K562 (cell line): ENCODE results near the gene PPP6R3. TPM values are rescaled to one million over a fixed set of nuclear protein-coding genes. Genes with fewer than 3 reads are reported as not detected.

Source experiments
- ATAC-seq: fragments of 200-7000 bp; cut with Tn5 transposase; 3 replicates; pipeline ENCODE4 v1.9.1; 2020; ENCODE audit warnings: moderate library complexity
- BruUV-seq: library from RNA; stranded (reverse); fragments of 400-500 nt; replicated peaks from 2 replicates; lab custom pipeline; 2021; lab: Mats Ljungman, UMichigan
- CTCF ChIA-PET: fragments of 300-600 bp; formaldehyde crosslinking; extraction: SDS; loops from one replicate; lab custom pipeline; 2021; ENCODE audit warnings: low intra/inter-chr PET ratio; lab: Yijun Ruan, JAX
- POLR2A ChIA-PET: fragments of 300-600, 350-650 bp; sonication (Branson Sonifier 250); formaldehyde crosslinking; extraction: SDS; loops from one replicate; lab custom pipeline; 2021; ENCODE audit warnings: antibody characterized with exemption, inconsistent platforms; lab: Yijun Ruan, JAX
- DNase-seq, 4 experiments: peaks; one replicate each; pipeline versions ENCODE4 v3.0.0 to v3.0.0-alpha.2; 2011 to 2018; ENCODE audit warnings: low spot score in 3 of 4, mixed read lengths in 3 of 4; ENCODE audit errors: extremely low read depth in 1 of 4
- FAIRE-seq: peaks from 2 replicates; lab custom pipeline; 2011; peaks lifted over from hg19 to GRCh38; lab: Jason Lieb, UNC
- H2AFZ ChIP-seq: 2 replicates; pipeline ENCODE4 v1.6.0; 2011; ENCODE audit warnings: low read depth, low read length, control low read depth, inconsistent platforms
- H3K27ac ChIP-seq: fragments of 200-600 bp; 3 replicates; pipeline ENCODE4 v1.8.0; 2011; ENCODE audit warnings: low read depth, mild to moderate bottlenecking, control low read depth, inconsistent platforms, low read length, moderate library complexity, mixed read lengths; ENCODE audit errors: extremely low read depth
- H3K27me3 ChIP-seq, 2 experiments: fragments of 300-600 bp in 1 of 2; 2 replicates in 1 of 2; 3 replicates in 1 of 2; pipeline versions ENCODE4 v1.6.0 to v1.8.0; 2011; ENCODE audit warnings: inconsistent platforms in 2 of 2, low read length in 2 of 2, mild to moderate bottlenecking in 1 of 2, mixed read lengths in 1 of 2, moderate library complexity in 1 of 2; ENCODE audit not compliant: control insufficient read depth in 2 of 2, insufficient read depth in 2 of 2
- H3K36me3 ChIP-seq: fragments of 300-600 bp; 3 replicates; pipeline ENCODE4 v1.8.0; 2011; ENCODE audit warnings: mild to moderate bottlenecking, low read length, inconsistent platforms; ENCODE audit not compliant: control insufficient read depth, insufficient read depth
- H3K4me1 ChIP-seq, 2 experiments: fragments of 200-600 bp in 1 of 2; replicated peaks in 1 of 2; 2 replicates in 1 of 2; 3 replicates in 1 of 2; pipeline versions ENCODE4 v1.5.1 to v1.8.0; 2011; ENCODE audit warnings: inconsistent platforms in 2 of 2, low read length in 2 of 2, mild to moderate bottlenecking in 1 of 2, mixed read lengths in 1 of 2, moderate library complexity in 1 of 2; ENCODE audit not compliant: control insufficient read depth in 2 of 2, insufficient read depth in 2 of 2
- H3K4me2 ChIP-seq: 2 replicates; pipeline ENCODE4 v1.6.1; 2011; ENCODE audit warnings: low read length, control low read depth, inconsistent platforms, mixed read lengths; ENCODE audit not compliant: insufficient read depth
- H3K4me3 ChIP-seq: fragments of 200-600 bp; sonication (generic), shearing (Covaris generic); 2 replicates; pipeline ENCODE4 v1.5.1; 2016; ENCODE audit warnings: control low read depth, inconsistent platforms
- H3K79me2 ChIP-seq: fragments of 200-600 bp; 3 replicates; pipeline ENCODE4 v1.8.0; 2011; ENCODE audit warnings: low read length, inconsistent platforms; ENCODE audit not compliant: control insufficient read depth, insufficient read depth
- H3K9ac ChIP-seq, 2 experiments: 2 replicates each; pipeline versions ENCODE4 v1.6.0 to v1.6.1; 2011; ENCODE audit warnings: low read depth in 2 of 2, low read length in 2 of 2, control low read depth in 1 of 2, inconsistent platforms in 1 of 2, mild to moderate bottlenecking in 1 of 2, mixed read lengths in 1 of 2; ENCODE audit not compliant: insufficient read depth in 1 of 2
- H3K9me1 ChIP-seq: one replicate; pipeline ENCODE4 v1.6.0; 2011; ENCODE audit warnings: inconsistent platforms, mild to moderate bottlenecking, low read length, moderate library complexity; ENCODE audit not compliant: control insufficient read depth, insufficient read depth
- H3K9me3 ChIP-seq: replicated peaks from 2 replicates; pipeline ENCODE4 v1.5.1; 2011; ENCODE audit warnings: low read depth, low read length, inconsistent platforms; ENCODE audit not compliant: control insufficient read depth, insufficient read depth
- H4K20me1 ChIP-seq: replicated peaks from 2 replicates; pipeline ENCODE4 v1.6.1; 2011; ENCODE audit warnings: low read length, inconsistent platforms, mixed read lengths; ENCODE audit not compliant: control insufficient read depth, insufficient read depth
- BRF1 ChIP-seq: IDR thresholded peaks from 3 replicates; pipeline ENCODE4 v1.6.1; 2011; ENCODE audit warnings: borderline replicate concordance, mild to moderate bottlenecking; ENCODE audit not compliant: insufficient read length; ENCODE audit errors: extremely low read depth
- CBFA2T2 ChIP-seq: fragments of 450-650 bp; conservative IDR thresholded peaks from 2 replicates; pipeline ENCODE4 v1.6.1; 2017; ENCODE audit warnings: mild to moderate bottlenecking
- CHCHD3 ChIP-seq: fragments of 250-450 bp; sonication (Bioruptor Pico); IDR thresholded peaks from 2 replicates; pipeline ENCODE4 v2.1.2; 2022; ENCODE audit warnings: mild to moderate bottlenecking
- ERF ChIP-seq: fragments of 450-650 bp; formaldehyde crosslinking; IDR thresholded peaks from 2 replicates; pipeline ENCODE4 v1.4.0; 2020; ENCODE audit warnings: mild to moderate bottlenecking, mixed read lengths
- ESRRA ChIP-seq: fragments of 450-650 bp; IDR thresholded peaks from 2 replicates; pipeline ENCODE4 v1.6.1; 2014; ENCODE audit warnings: low read depth, mild to moderate bottlenecking, moderate library complexity, borderline replicate concordance
- HNRNPK ChIP-seq: fragments of 200-400 bp; formaldehyde crosslinking; IDR thresholded peaks from one replicate; pipeline ENCODE4 v1.6.1; 2018; ENCODE audit warnings: mild to moderate bottlenecking, low read depth, low read length; ENCODE audit not compliant: poor library complexity, severe bottlenecking
- NR1H2 ChIP-seq: sonication (generic); formaldehyde crosslinking; IDR thresholded peaks from 2 replicates; pipeline ENCODE4 v1.4.0; 2020; ENCODE audit warnings: mild to moderate bottlenecking, missing genetic modification reagents
- SMARCC2 ChIP-seq: fragments of 450-650 bp; IDR thresholded peaks from 2 replicates; pipeline ENCODE4 v1.6.1; 2017; ENCODE audit warnings: antibody characterized with exemption, moderate library complexity, mild to moderate bottlenecking, low read depth
- SUPT5H ChIP-seq: fragments of 450-650 bp; IDR thresholded peaks from 2 replicates; pipeline ENCODE4 v1.6.1; 2016
- TFAM ChIP-seq: fragments of 250-450 bp; sonication (Bioruptor Pico); conservative IDR thresholded peaks from 2 replicates; pipeline ENCODE4 v1.5.0; 2021; ENCODE audit warnings: mild to moderate bottlenecking, moderate library complexity
- ZNF217 ChIP-seq: sonication (generic); formaldehyde crosslinking; IDR thresholded peaks from 2 replicates; pipeline ENCODE4 v1.8.0; 2022; ENCODE audit warnings: mild to moderate bottlenecking, missing genetic modification reagents
- ZNF436 ChIP-seq: fragments of 250-450, 450-650 bp; sonication (Bioruptor Pico); formaldehyde crosslinking; IDR thresholded peaks from 2 replicates; pipeline ENCODE4 v1.7.0; 2020; ENCODE audit warnings: mild to moderate bottlenecking
- ZNF586 ChIP-seq: fragments of 450-650 bp; formaldehyde crosslinking; conservative IDR thresholded peaks from 2 replicates; pipeline ENCODE4 v1.4.0; 2020; ENCODE audit warnings: mild to moderate bottlenecking, moderate library complexity
- WGBS: fragments of 100-300 bp; shearing (Covaris generic); methylation state at CpG from one replicate; pipeline ENCODE4 v1.1.6; 2016; ENCODE audit warnings: low coverage, mixed read lengths; ENCODE audit not compliant: insufficient coverage; ENCODE audit errors: missing lambda C conversion rate; 5-methylcytosine and 5-hydroxymethylcytosine counted together
- in situ Hi-C: fragments of 300-500 bp; cut with MboI; formaldehyde crosslinking; loops from 4 replicates; pipeline ENCODE4 v1.15.0; 2018; ENCODE audit warnings: inconsistent platforms, mixed read lengths
- intact Hi-C: fragments of 100-400 bp; cut with micrococcal nuclease; formaldehyde crosslinking; loops from 2 replicates; pipeline ENCODE4 v1.14.2; 2022
- polyA plus RNA-seq, 8 experiments: library from polyadenylated mRNA; depleted of rRNA in 4 of 8; stranded (reverse) in 5 of 8; unstranded in 3 of 8; fragments of >200 nt; fragmentation: Nextera tagmentation in 2 of 8; fragmentation: Illumina TruSeq in 1 of 8; extraction: Ambion mirVana in 2 of 8; extraction: Trizol in 1 of 8; gene quantifications; 2 replicates each; pipeline versions ENCODE4 v1.2.1 to v1.2.3, GENCODE V29; 2011 to 2014; ENCODE audit warnings: inconsistent platforms in 1 of 8, missing spikeins in 1 of 8
- total RNA-seq, 7 experiments: library from RNA; depleted of rRNA in 6 of 7; stranded (reverse); fragments of >200 nt in 6 of 7; fragmentation: Illumina TruSeq in 2 of 7; extraction: Trizol in 2 of 7; gene quantifications; 2 replicates each; pipeline versions ENCODE4 v1.2.1 to v1.2.3, GENCODE V29; 2011 to 2021; ENCODE audit warnings: low replicate concordance in 1 of 7
- TF ChIP-seq, protein P1 (sequence below): fragments of 450-650 bp; IDR thresholded peaks from 2 replicates; pipeline ENCODE4 v1.6.1; 2016; ENCODE audit warnings: missing biosample characterization, missing genetic modification characterization
- TF ChIP-seq, protein P2 (sequence below): sonication (generic); formaldehyde crosslinking; IDR thresholded peaks from 2 replicates; pipeline ENCODE4 v1.9.0; 2022; ENCODE audit warnings: mild to moderate bottlenecking, missing genetic modification reagents
- TF ChIP-seq, protein P3 (sequence below): fragments of 450-650 bp; IDR thresholded peaks from 2 replicates; pipeline ENCODE4 v1.6.1; 2017; ENCODE audit warnings: antibody characterized with exemption

PPP6R3 gene
- total and polyA plus RNA-seq, 9 of the 15 experiments (the other 6 are each of a cell fraction or from before 2014, with no cell fraction given) = 20.3 to 117 (median 80.6) TPM

GRCh38 chr11:68581439-68581838 lies 120.9 kb downstream of the PPP6R3 start:
- CTCF ChIA-PET = no interaction called here
- POLR2A ChIA-PET = no interaction called here
- no peaks in the 10 kb centered on the region for H3K9me3 ChIP-seq
- H3K4me3 ChIP-seq = no peak overlapping the region
- no peak overlapping the region for H3K27ac ChIP-seq
- no TSS peak for BruUV-seq
- H3K4me1 ChIP-seq = no peaks in the 10 kb centered on the region; a peak in 1 of 5 replicates
- no peaks in the 10 kb centered on the region for H3K27me3 ChIP-seq
- H3K9ac ChIP-seq = no peak overlapping the region
- no peaks in the 10 kb centered on the region for H4K20me1 ChIP-seq
- in situ Hi-C loops (no loop called here), intact Hi-C loops (no loop called here)
- DNase-seq (no peak), FAIRE-seq (no peak), ATAC-seq (no peak)
- no peak overlapping the region for H2AFZ ChIP-seq
- H3K4me2 ChIP-seq = no peak overlapping the region
- peaks cover 5% of the 10 kb centered on the region for H3K9me1 ChIP-seq
- TF ChIP-seq CHCHD3 (no peak), ZNF586 (no peak), BRF1 (no peak), CBFA2T2 (no peak), ZNF217 (CRISPR knock-in tag) (no peak), HNRNPK (no peak), SUPT5H (no peak), TFAM (CRISPR knock-in tag) (no peak), ZNF436 (CRISPR knock-in tag) (no peak), SMARCC2 (no peak), ERF (CRISPR knock-in tag) (no peak), NR1H2 (CRISPR knock-in tag) (no peak), ESRRA (no peak)
- TF ChIP-seq, protein P1, sequence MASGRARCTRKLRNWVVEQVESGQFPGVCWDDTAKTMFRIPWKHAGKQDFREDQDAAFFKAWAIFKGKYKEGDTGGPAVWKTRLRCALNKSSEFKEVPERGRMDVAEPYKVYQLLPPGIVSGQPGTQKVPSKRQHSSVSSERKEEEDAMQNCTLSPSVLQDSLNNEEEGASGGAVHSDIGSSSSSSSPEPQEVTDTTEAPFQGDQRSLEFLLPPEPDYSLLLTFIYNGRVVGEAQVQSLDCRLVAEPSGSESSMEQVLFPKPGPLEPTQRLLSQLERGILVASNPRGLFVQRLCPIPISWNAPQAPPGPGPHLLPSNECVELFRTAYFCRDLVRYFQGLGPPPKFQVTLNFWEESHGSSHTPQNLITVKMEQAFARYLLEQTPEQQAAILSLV = no peak
- TF ChIP-seq, protein P2, sequence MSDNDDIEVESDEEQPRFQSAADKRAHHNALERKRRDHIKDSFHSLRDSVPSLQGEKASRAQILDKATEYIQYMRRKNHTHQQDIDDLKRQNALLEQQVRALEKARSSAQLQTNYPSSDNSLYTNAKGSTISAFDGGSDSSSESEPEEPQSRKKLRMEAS (CRISPR knock-in tag) = no peak
- TF ChIP-seq, protein P3, sequence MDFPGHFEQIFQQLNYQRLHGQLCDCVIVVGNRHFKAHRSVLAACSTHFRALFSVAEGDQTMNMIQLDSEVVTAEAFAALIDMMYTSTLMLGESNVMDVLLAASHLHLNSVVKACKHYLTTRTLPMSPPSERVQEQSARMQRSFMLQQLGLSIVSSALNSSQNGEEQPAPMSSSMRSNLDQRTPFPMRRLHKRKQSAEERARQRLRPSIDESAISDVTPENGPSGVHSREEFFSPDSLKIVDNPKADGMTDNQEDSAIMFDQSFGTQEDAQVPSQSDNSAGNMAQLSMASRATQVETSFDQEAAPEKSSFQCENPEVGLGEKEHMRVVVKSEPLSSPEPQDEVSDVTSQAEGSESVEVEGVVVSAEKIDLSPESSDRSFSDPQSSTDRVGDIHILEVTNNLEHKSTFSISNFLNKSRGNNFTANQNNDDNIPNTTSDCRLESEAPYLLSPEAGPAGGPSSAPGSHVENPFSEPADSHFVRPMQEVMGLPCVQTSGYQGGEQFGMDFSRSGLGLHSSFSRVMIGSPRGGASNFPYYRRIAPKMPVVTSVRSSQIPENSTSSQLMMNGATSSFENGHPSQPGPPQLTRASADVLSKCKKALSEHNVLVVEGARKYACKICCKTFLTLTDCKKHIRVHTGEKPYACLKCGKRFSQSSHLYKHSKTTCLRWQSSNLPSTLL = no peak
- 90% methylated on average over 4 of the region's 4 CpGs for WGBS
- H3K36me3 ChIP-seq = peaks cover 90% of the 10 kb centered on the region
- H3K79me2 ChIP-seq = peaks cover 6% of the 10 kb centered on the region; the same call in 1 of the 3 replicates
